Endothelial cell of umbilical vein (primary cell): Measurements from ENCODE around the gene PIM1. TPM values are rescaled to one million over a fixed set of nuclear protein-coding genes. Genes with fewer than 3 reads are reported as not detected.

Source experiments
- BruUV-seq: library from RNA; stranded (reverse); fragments of 400-500 nt; replicated peaks from 2 replicates; lab custom pipeline; 2021; lab: Mats Ljungman, UMichigan
- CTCF ChIA-PET: fragments of 300-600, 350-600 bp; sonication (Branson Sonifier 250); formaldehyde crosslinking; loops from one replicate; lab custom pipeline; 2021; ENCODE audit warnings: antibody characterized with exemption, inconsistent platforms; lab: Charles Lee
- POLR2A ChIA-PET: fragments of 300-600, 350-600 bp; sonication (Branson Sonifier 250); formaldehyde crosslinking; loops from one replicate; lab custom pipeline; 2021; ENCODE audit warnings: antibody characterized with exemption, inconsistent platforms; lab: Charles Lee
- DNase-seq: peaks from one replicate; pipeline ENCODE4 v3.0.0-alpha.2; 2011; ENCODE audit warnings: low read depth, low spot score
- FAIRE-seq: peaks from 2 replicates; lab custom pipeline; 2011; peaks lifted over from hg19 to GRCh38; lab: Jason Lieb, UNC
- H2AFZ ChIP-seq: 2 replicates; pipeline ENCODE4 v1.6.0; 2012; ENCODE audit warnings: low read depth, low read length, control low read depth, inconsistent platforms
- H3K27ac ChIP-seq: 2 replicates; pipeline ENCODE4 v1.5.1; 2011; ENCODE audit warnings: low read depth, mild to moderate bottlenecking, control low read depth, low read length, moderate library complexity; ENCODE audit not compliant: insufficient read depth
- H3K27me3 ChIP-seq, 2 experiments: 2 replicates each; pipeline versions ENCODE4 v1.6.0 to v1.6.1; 2011; ENCODE audit warnings: low read length in 2 of 2, mixed read lengths in 1 of 2; ENCODE audit not compliant: control insufficient read depth in 2 of 2, insufficient read depth in 2 of 2
- H3K36me3 ChIP-seq, 2 experiments: 2 replicates in 1 of 2; 3 replicates in 1 of 2; pipeline ENCODE4 v1.5.1; 2011; ENCODE audit warnings: low read length in 2 of 2, mild to moderate bottlenecking in 1 of 2, moderate library complexity in 1 of 2; ENCODE audit not compliant: control insufficient read depth in 2 of 2, insufficient read depth in 2 of 2; ENCODE audit errors: extremely low read depth in 1 of 2
- H3K4me1 ChIP-seq: 3 replicates; pipeline ENCODE4 v1.5.1; 2011; ENCODE audit warnings: mild to moderate bottlenecking, low read length; ENCODE audit not compliant: control insufficient read depth, insufficient read depth; ENCODE audit errors: extremely low read depth
- H3K4me2 ChIP-seq: 2 replicates; pipeline ENCODE4 v1.6.1; 2011; ENCODE audit warnings: low read length, control low read depth, mixed read lengths; ENCODE audit not compliant: insufficient read depth
- H3K4me3 ChIP-seq, 3 experiments: fragments of 200-600 bp in 1 of 3; sonication (generic), shearing (Covaris generic) in 1 of 3; replicated peaks in 1 of 3; 2 replicates each; pipeline ENCODE4 v1.5.1; 2011 to 2016; ENCODE audit warnings: control low read depth in 3 of 3, low read length in 3 of 3, mild to moderate bottlenecking in 2 of 3, inconsistent platforms in 1 of 3, low read depth in 1 of 3, moderate library complexity in 1 of 3; ENCODE audit not compliant: insufficient read depth in 1 of 3
- H3K79me2 ChIP-seq: 2 replicates; pipeline ENCODE4 v1.6.0; 2012; ENCODE audit warnings: low read length, inconsistent platforms; ENCODE audit not compliant: control insufficient read depth, insufficient read depth
- H3K9ac ChIP-seq: replicated peaks from 2 replicates; pipeline ENCODE3; 2011; ENCODE audit warnings: low read length, control low read depth; ENCODE audit not compliant: insufficient read depth; ENCODE audit errors: extremely low read depth
- H3K9me1 ChIP-seq: replicated peaks from 3 replicates; pipeline ENCODE4 v1.6.0; 2011; ENCODE audit warnings: mild to moderate bottlenecking, low read length; ENCODE audit not compliant: control insufficient read depth, insufficient read depth; ENCODE audit errors: extremely low read depth
- H3K9me3 ChIP-seq: replicated peaks from 2 replicates; pipeline ENCODE4 v1.5.1; 2012; ENCODE audit warnings: low read length, inconsistent platforms; ENCODE audit not compliant: control insufficient read depth, insufficient read depth
- H4K20me1 ChIP-seq: replicated peaks from 2 replicates; pipeline ENCODE3; 2011; ENCODE audit warnings: mild to moderate bottlenecking, low read length; ENCODE audit not compliant: control insufficient read depth, insufficient read depth; ENCODE audit errors: extremely low read depth
- CTCF ChIP-seq, 2 donors: IDR thresholded peaks; 1 replicate in 1 of 2; 2 replicates in 1 of 2; pipeline ENCODE4 v1.5.1; 2011; ENCODE audit warnings: low read length in 2 of 2, mild to moderate bottlenecking in 2 of 2, moderate library complexity in 2 of 2, control low read depth in 1 of 2, inconsistent platforms in 1 of 2, low read depth in 1 of 2; ENCODE audit not compliant: insufficient read depth in 1 of 2; ENCODE audit errors: extremely low read depth in 1 of 2
- EZH2 ChIP-seq: IDR thresholded peaks from 2 replicates; pipeline ENCODE4 v1.6.1; 2012; ENCODE audit warnings: borderline replicate concordance, low read depth, mild to moderate bottlenecking, moderate library complexity, low read length, inconsistent platforms; ENCODE audit not compliant: severe bottlenecking
- FOS ChIP-seq: IDR thresholded peaks from 2 replicates; pipeline ENCODE4 v1.6.1; 2011; ENCODE audit warnings: mild to moderate bottlenecking, low read length, moderate library complexity, borderline replicate concordance; ENCODE audit not compliant: insufficient read depth
- GATA2 ChIP-seq: IDR thresholded peaks from 2 replicates; pipeline ENCODE4 v1.7.0; 2011; ENCODE audit warnings: low read depth, mild to moderate bottlenecking, moderate library complexity, mixed read lengths, low read length; ENCODE audit not compliant: insufficient read length, insufficient read depth
- JUN ChIP-seq: IDR thresholded peaks from 2 replicates; pipeline ENCODE4 v1.6.1; 2011; ENCODE audit warnings: borderline replicate concordance, low read depth; ENCODE audit not compliant: insufficient read length, insufficient read depth
- MAX ChIP-seq: IDR thresholded peaks from 2 replicates; pipeline ENCODE4 v1.6.1; 2011; ENCODE audit not compliant: insufficient read depth, insufficient read length
- MYC ChIP-seq: IDR thresholded peaks from one replicate; pipeline ENCODE4 v1.6.1; 2011; ENCODE audit warnings: mild to moderate bottlenecking, low read depth, low read length
- POLR2A ChIP-seq: IDR thresholded peaks from 2 replicates; pipeline ENCODE4 v1.6.1; 2012; ENCODE audit warnings: low read depth, mild to moderate bottlenecking, control low read depth, low read length
- POLR2AphosphoS5 ChIP-seq: IDR thresholded peaks from 2 replicates; pipeline ENCODE4 v1.6.1; 2012; ENCODE audit warnings: low read depth, mild to moderate bottlenecking, control low read depth, low read length, moderate library complexity; ENCODE audit not compliant: insufficient read depth
- dilution Hi-C: fragments of 300-500 bp; cut with MboI; formaldehyde crosslinking; loops from one replicate; pipeline ENCODE4 v1.15.0; 2019; ENCODE audit warnings: low sequenced_read_pairs; ENCODE audit not compliant: extremely low pct_ligation_motif_present
- intact Hi-C: fragments of 100-400 bp; cut with micrococcal nuclease; formaldehyde crosslinking; loops from one replicate; pipeline ENCODE4 v1.10.0; 2022
- polyA plus RNA-seq, 4 experiments: library from polyadenylated mRNA; depleted of rRNA in 3 of 4; stranded (reverse) in 3 of 4; unstranded in 1 of 4; fragments of >200 nt; gene quantifications; 2 replicates each; pipeline versions ENCODE4 v1.2.1 to v1.2.3, GENCODE V29; 2011 to 2012; ENCODE audit warnings: missing spikeins in 1 of 4
- total RNA-seq: library from RNA; stranded (reverse); gene quantifications from 2 replicates; pipeline ENCODE4 v1.2.3, GENCODE V29; 2021

PIM1 gene
- total and polyA plus RNA-seq, 2 donors (not counting 3 experiments of a cell fraction or from before 2014, with no cell fraction given) = 9.2 to 11.3 TPM

GRCh38 chr6:37122861-37123260 lies 47.1 kb upstream of the PIM1 start:
- peaks cover 14% of the 10 kb centered on the region for H3K4me1 ChIP-seq
- no peaks in the 10 kb centered on the region for H3K9me3 ChIP-seq
- TF ChIP-seq EZH2 (no peak), CTCF (IDR thresholded peaks at IDR 0.05; ENCODE audit: extremely low read depth in 1 of 2, insufficient read depth in 1 of 2, low read depth in 1 of 2, low read length in 2 of 2) (no peak), FOS (no peak), POLR2AphosphoS5 (no peak), GATA2 (no peak), MYC (no peak), MAX (no peak), POLR2A (no peak), JUN (no peak)
- ChIA-PET CTCF (no interaction called here), POLR2A (no interaction called here)
- no peaks in the 10 kb centered on the region for H4K20me1 ChIP-seq
- H3K27me3 ChIP-seq = no peaks in the 10 kb centered on the region
- no peak for DNase-seq
- H3K79me2 ChIP-seq = no peaks in the 10 kb centered on the region
- no peak overlapping the region for H3K27ac ChIP-seq
- no peak overlapping the region for H2AFZ ChIP-seq
- H3K9me1 ChIP-seq = no peaks in the 10 kb centered on the region
- no peaks in the 10 kb centered on the region for H3K36me3 ChIP-seq
- intact Hi-C loops = no loop called here
- dilution Hi-C loops = no loop called here
- BruUV-seq = no TSS peak
- no peak overlapping the region for H3K4me2 ChIP-seq
- H3K9ac ChIP-seq = no peak overlapping the region
- no peak for FAIRE-seq
- H3K4me3 ChIP-seq = no peak overlapping the region
